Stomach (tissue), 9 donors: Measurements from ENCODE around the gene ITPKB. TPM values are rescaled to one million over a fixed set of nuclear protein-coding genes. Genes with fewer than 3 reads are reported as not detected.
A peak's percentile ranks its signal among the peaks of the same experiment; 100 is the strongest.

Experiments
- DNase-seq, 2 donors: peaks; one replicate each; pipeline versions ENCODE4 v3.0.0 to v3.0.0-alpha.2; 2013 to 2019
- H3K27ac ChIP-seq, 5 donors: fragments of 200-600 bp in 4 of 5; sonication (generic) in 4 of 5; one replicate each; pipeline ENCODE4 v1.5.1; 2013 to 2019; ENCODE audit warnings: mild to moderate bottlenecking in 1 of 5, moderate library complexity in 1 of 5
- H3K27me3 ChIP-seq, 3 donors: fragments of 200-600 bp; sonication (generic); one replicate each; pipeline ENCODE4 v1.5.1; 2017 to 2019; ENCODE audit warnings: mixed run types in 1 of 3
- H3K36me3 ChIP-seq, 4 donors: fragments of 200-600 bp; sonication (generic); 1 replicate in 3 of 4; 2 replicates in 1 of 4; pipeline ENCODE4 v1.5.1; 2016 to 2019
- H3K4me1 ChIP-seq, 4 donors: fragments of 200-600 bp; sonication (generic); one replicate each; pipeline ENCODE4 v1.5.1; 2016 to 2019
- H3K4me3 ChIP-seq, 4 donors: fragments of 200-600 bp; sonication (generic) in 3 of 4; one replicate each; pipeline ENCODE4 v1.5.1; 2016 to 2019; ENCODE audit warnings: mild to moderate bottlenecking in 1 of 4
- H3K9me3 ChIP-seq, 4 donors: fragments of 200-600 bp; sonication (generic); one replicate each; pipeline ENCODE4 v1.5.1; 2016 to 2019
- CTCF ChIP-seq, 7 experiments: fragments of 450-650 bp in 4 of 7; fragments of 200-600 bp in 3 of 7; sonication (generic) in 3 of 7; IDR thresholded peaks; one replicate each; pipeline ENCODE4 v1.5.1; 2016 to 2019; ENCODE audit warnings: antibody characterized with exemption in 7 of 7, control low read depth in 2 of 7, mild to moderate bottlenecking in 1 of 7
- EP300 ChIP-seq: sonication (generic); formaldehyde crosslinking; IDR thresholded peaks from one replicate; pipeline ENCODE4 v1.6.1; 2017; ENCODE audit warnings: antibody characterized with exemption
- POLR2A ChIP-seq, 4 donors: fragments of 450-650 bp; IDR thresholded peaks; one replicate each; pipeline ENCODE4 v1.6.1; 2016; ENCODE audit warnings: antibody characterized with exemption in 4 of 4, control low read depth in 2 of 4, mild to moderate bottlenecking in 1 of 4, moderate library complexity in 1 of 4
- POLR2AphosphoS5 ChIP-seq, 3 donors: sonication (generic); formaldehyde crosslinking; IDR thresholded peaks; one replicate each; pipeline ENCODE4 v1.6.1; 2016; ENCODE audit warnings: antibody characterized with exemption in 3 of 3
- WGBS, 5 donors: extraction: QIAGEN DNeasy Blood & Tissue Kit in 3 of 5; methylation state at CpG; one replicate each; pipeline versions ENCODE4 v1.1.5 to v1.1.7; 2013 to 2018; 5-methylcytosine and 5-hydroxymethylcytosine counted together
- intact Hi-C: fragments of 100-400 bp; cut with DNase I; formaldehyde crosslinking; loops from one replicate; pipeline ENCODE4 v1.15.1; 2023; ENCODE audit warnings: low total_unique reads
- polyA plus RNA-seq, 3 donors: library from polyadenylated mRNA; stranded (reverse); fragments of 200-250 nt; gene quantifications; one replicate each; pipeline ENCODE4 v1.2.3, GENCODE V29; 2013
- total RNA-seq, 5 donors: library from RNA; depleted of rRNA; stranded (reverse); fragments of >200 nt; gene quantifications; one replicate each; pipeline versions ENCODE4 v1.1.0 to v1.2.3, GENCODE V29; 2014 to 2016
- donor health status: healthy with polysubstance abuse.
- donor health status: Bipolar disorder and iron deficiency.
- donor health status: healthy.

ITPKB gene
- total and polyA plus RNA-seq, 8 donors, result 3.8 to 38.8 (median 19.1) TPM

GRCh38 chr1:226711976-226712741 lies 26.9 kb downstream of the ITPKB start:
- no peak for TF ChIP-seq POLR2A (IDR thresholded peaks at IDR 0.05)
- whole genome bisulfite sequencing, 5 donors, result 59 to 79% (median 70%) methylated on average over 18 to 21 of the region's 21 CpGs
- no peaks in the 10 kb centered on the region for H3K27me3 ChIP-seq
- no peaks in the 10 kb centered on the region for H3K36me3 ChIP-seq
- H3K27ac ChIP-seq, result peak overlapping the region; percentile 38 to 71 (median 44)
- H3K4me3 ChIP-seq, result no peak overlapping the region
- no peak for DNase-seq
- intact Hi-C loops, result no loop called here
- peaks cover 36 to 72% (median 54%) of the 10 kb centered on the region in 4 donors for H3K4me1 ChIP-seq
- H3K9me3 ChIP-seq, result no peaks in the 10 kb centered on the region

- Histone ChIP-seq H3K27me3 (no peaks in the 10 kb centered on the region), H3K27ac (peak overlapping the region in 3 of 5 donors; percentile 68 to 99 (median 79)), H3K36me3 (no peaks in the 10 kb centered on the region), H3K9me3 (no peaks in the 10 kb centered on the region), H3K4me1 (peaks cover 36 to 64% (median 48%) of the 10 kb centered on the region in 4 donors), H3K4me3 (no peak overlapping the region)
- intact Hi-C loops, result no loop called here
- 77 to 90% (median 82%) methylated on average over 6 of the region's 6 CpGs for WGBS, 5 donors
- DNase-seq, result no peak
- TF ChIP-seq CTCF (IDR thresholded peaks at IDR 0.05) (no peak), POLR2A (IDR thresholded peaks at IDR 0.05) (no peak), EP300 (no peak), POLR2AphosphoS5 (IDR thresholded peaks at IDR 0.05) (no peak)
These were observed 28.6 kb downstream of the ITPKB start for GRCh38 chr1:226710501-226710900.

GRCh38 chr1:226709953-226710352 lies 29.1 kb downstream of the ITPKB start:
- Histone ChIP-seq H3K4me1 (peaks cover 36 to 66% (median 49%) of the 10 kb centered on the region in 4 donors), H3K27ac (peak overlapping the region in 3 of 5 donors; percentile 68 to 99 (median 79)), H3K4me3 (no peak overlapping the region), H3K9me3 (no peaks in the 10 kb centered on the region), H3K27me3 (no peaks in the 10 kb centered on the region), H3K36me3 (no peaks in the 10 kb centered on the region)
- WGBS, 5 donors, result 58 to 70% (median 63%) methylated on average over 4 of the region's 4 CpGs
- TF ChIP-seq CTCF (IDR thresholded peaks at IDR 0.05) (no peak), EP300 (no peak), POLR2AphosphoS5 (IDR thresholded peaks at IDR 0.05) (no peak), POLR2A (IDR thresholded peaks at IDR 0.05) (no peak)
- intact Hi-C loops, result no loop called here
- peak in 1 of 2 donors; percentile 54 for DNase-seq

GRCh38 chr1:226708967-226709396 lies 30.1 kb downstream of the ITPKB start:
- Histone ChIP-seq H3K27me3 (no peaks in the 10 kb centered on the region), H3K36me3 (no peaks in the 10 kb centered on the region), H3K27ac (peak overlapping the region in 4 of 5 donors; percentile 62 to 99 (median 74))

More at GRCh38 chr1:226708967-226709396, 30.1 kb downstream of the ITPKB start:
- TF ChIP-seq EP300 (no peak), POLR2AphosphoS5 (IDR thresholded peaks at IDR 0.05) (no peak), POLR2A (IDR thresholded peaks at IDR 0.05) (no peak), CTCF (IDR thresholded peaks at IDR 0.05) (no peak)
- H3K4me3 ChIP-seq, result no peak overlapping the region
- WGBS, 5 donors, result 49 to 65% (median 63%) methylated on average over 5 of the region's 5 CpGs
- DNase-seq, result no peak
- intact Hi-C loops, result no loop called here
- no peaks in the 10 kb centered on the region for H3K9me3 ChIP-seq
- peaks cover 36 to 75% (median 51%) of the 10 kb centered on the region in 4 donors for H3K4me1 ChIP-seq
